Measurements from ENCODE around the gene DUSP2. TPM values are rescaled to one million over a fixed set of nuclear protein-coding genes. Genes with fewer than 3 reads are reported as not detected.

Gene DUSP2
- total RNA-seq, 1 donor: 134 TPM

GRCh38 chr2:96135171-96135570 lies 10.1 kb downstream of the DUSP2 start:
- no peak for DNase-seq (ENCODE audit: low read depth in 2 of 3, low spot score in 2 of 3)

- no peak for DNase-seq (ENCODE audit: low read depth in 2 of 3, low spot score in 2 of 3)
These were observed 10.8 kb downstream of the DUSP2 start for GRCh38 chr2:96134421-96134820.

- DNase-seq (ENCODE audit: low read depth in 2 of 3, low spot score in 2 of 3): no peak
These were observed 13.2 kb downstream of the DUSP2 start for GRCh38 chr2:96131813-96132745.

- DNase-seq (ENCODE audit: low read depth in 2 of 3, low spot score in 2 of 3): no peak
These were observed 14.0 kb downstream of the DUSP2 start for GRCh38 chr2:96131152-96131812.

- DNase-seq (ENCODE audit: low read depth in 2 of 3, low spot score in 2 of 3): no peak
These were observed 14.8 kb downstream of the DUSP2 start for GRCh38 chr2:96130483-96130882.

- no peak for DNase-seq (ENCODE audit: low read depth in 2 of 3, low spot score in 2 of 3)
These were observed 15.6 kb downstream of the DUSP2 start for GRCh38 chr2:96129528-96130120.

GRCh38 chr2:96128456-96128855 lies 16.8 kb downstream of the DUSP2 start:
- DNase-seq (ENCODE audit: low read depth in 2 of 3, low spot score in 2 of 3): no peak

GRCh38 chr2:96124406-96125265 lies 20.6 kb downstream of the DUSP2 start:
- no peak for DNase-seq (ENCODE audit: low read depth in 2 of 3, low spot score in 2 of 3)

GRCh38 chr2:96123936-96124335 lies 21.3 kb downstream of the DUSP2 start:
- no peak for DNase-seq (ENCODE audit: low read depth in 2 of 3, low spot score in 2 of 3)

- DNase-seq (ENCODE audit: low read depth in 2 of 3, low spot score in 2 of 3): no peak
These were observed 21.9 kb downstream of the DUSP2 start for GRCh38 chr2:96123290-96123689.

GRCh38 chr2:96122391-96122790 lies 22.8 kb downstream of the DUSP2 start:
- DNase-seq (ENCODE audit: low read depth in 2 of 3, low spot score in 2 of 3): no peak

- DNase-seq (ENCODE audit: low read depth in 2 of 3, low spot score in 2 of 3): no peak
These were observed 23.8 kb downstream of the DUSP2 start for GRCh38 chr2:96121414-96121813.

- no peak for DNase-seq (ENCODE audit: low read depth in 2 of 3, low spot score in 2 of 3)
These were observed 24.2 kb downstream of the DUSP2 start for GRCh38 chr2:96120991-96121390.

- peak in 1 of 3 donors; percentile 48 for DNase-seq (ENCODE audit: low read depth in 2 of 3, low spot score in 2 of 3)
These were observed 25.0 kb downstream of the DUSP2 start for GRCh38 chr2:96120091-96120720.

GRCh38 chr2:96119389-96119751 lies 25.9 kb downstream of the DUSP2 start:
- DNase-seq (ENCODE audit: low read depth in 2 of 3, low spot score in 2 of 3): no peak

- DNase-seq (ENCODE audit: low read depth in 2 of 3, low spot score in 2 of 3): no peak
These were observed 26.4 kb downstream of the DUSP2 start for GRCh38 chr2:96118698-96119388.

- DNase-seq (ENCODE audit: low read depth in 2 of 3, low spot score in 2 of 3): no peak
These were observed 27.3 kb downstream of the DUSP2 start for GRCh38 chr2:96117701-96118588.

- DNase-seq (ENCODE audit: low read depth in 2 of 3, low spot score in 2 of 3): peak; percentile 50 to 61 (median 58)
These were observed 28.2 kb downstream of the DUSP2 start for GRCh38 chr2:96116879-96117533.

Measured in hematopoietic multipotent progenitor cell (in vitro differentiated cells).